SK-N-SH (cell line): ENCODE measurements around the gene C10orf90.

ENCODE experiments used
- CHD2 ChIP-seq: fragments of 150-350 bp; IDR thresholded peaks from 2 replicates; pipeline ENCODE4 v1.6.1; 2018; ENCODE audit warnings: low read length; ENCODE audit not compliant: partially characterized antibody
- CTCF ChIP-seq: fragments of 200-600 bp; sonication (generic); IDR thresholded peaks from 2 replicates; pipeline ENCODE4 v1.6.1; 2017; ENCODE audit warnings: antibody characterized with exemption, mild to moderate bottlenecking, moderate library complexity
- EP300 ChIP-seq, 2 experiments: IDR thresholded peaks; 2 replicates each; pipeline versions ENCODE4 v1.4.0 to v1.6.1; 2012; ENCODE audit warnings: borderline replicate concordance in 1 of 2, low read depth in 1 of 2, low read length in 1 of 2
- EZH2phosphoT487 ChIP-seq: fragments of 200-600 bp; sonication (generic); IDR thresholded peaks from 2 replicates; pipeline ENCODE4 v1.6.1; 2017; ENCODE audit warnings: low read depth, mixed run types, mild to moderate bottlenecking, antibody characterized with exemption, moderate library complexity, borderline replicate concordance
- GABPA ChIP-seq: IDR thresholded peaks from 2 replicates; pipeline ENCODE4 v1.4.0; 2012; ENCODE audit warnings: low read depth, mild to moderate bottlenecking
- GATA2 ChIP-seq: sonication (generic); formaldehyde crosslinking; IDR thresholded peaks from 2 replicates; pipeline ENCODE4 v1.5.0; 2020; ENCODE audit warnings: mild to moderate bottlenecking, missing genetic modification reagents
- MXI1 ChIP-seq: IDR thresholded peaks from 2 replicates; pipeline ENCODE4 v1.6.1; 2012; ENCODE audit warnings: mild to moderate bottlenecking, low read depth, low read length, improper control_type of control experiment
- NFIC ChIP-seq: IDR thresholded peaks from 2 replicates; pipeline ENCODE4 v1.4.0; 2012; ENCODE audit warnings: borderline replicate concordance
- PBX3 ChIP-seq: IDR thresholded peaks from 2 replicates; pipeline ENCODE4; 2012
- POLR2AphosphoS5 ChIP-seq: IDR thresholded peaks from 2 replicates; pipeline ENCODE4 v1.6.1; 2012; ENCODE audit warnings: low read depth, low read length
- SIN3A ChIP-seq: IDR thresholded peaks from 2 replicates; pipeline ENCODE4 v1.6.1; 2012; ENCODE audit warnings: low read depth, mild to moderate bottlenecking, low read length, moderate library complexity, borderline replicate concordance
- SMC3 ChIP-seq: IDR thresholded peaks from 2 replicates; pipeline ENCODE4 v1.6.1; 2012; ENCODE audit warnings: low read depth, low read length, improper control_type of control experiment

DNA sequence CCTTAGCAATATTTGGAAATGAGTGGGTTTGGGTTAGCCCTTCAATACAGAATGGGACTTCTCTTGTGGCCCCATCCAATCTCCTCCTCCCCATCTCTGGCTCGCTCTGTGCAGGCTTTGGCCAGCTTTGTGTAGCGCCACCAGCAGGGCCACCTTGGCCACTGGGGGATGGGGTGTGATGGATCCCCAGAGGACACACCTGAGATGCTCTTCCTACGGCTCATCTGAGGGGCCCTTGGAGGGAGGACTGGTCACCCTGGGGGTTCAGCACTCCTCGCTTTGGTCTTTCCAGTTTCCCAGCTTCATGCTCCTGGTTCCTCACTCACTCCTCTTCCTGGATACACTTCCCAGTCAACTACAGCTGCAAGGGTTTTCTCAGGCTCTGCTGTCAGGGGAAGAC lies 15.3 kb upstream of the C10orf90 start:
- TF ChIP-seq MXI1: no peak
- TF ChIP-seq GATA2 (CRISPR knock-in tag): no peak
- TF ChIP-seq CTCF: no peak
- no peak for TF ChIP-seq SMC3
- TF ChIP-seq PBX3: no peak
- no peak for TF ChIP-seq GABPA
- TF ChIP-seq SIN3A: no peak
- TF ChIP-seq CHD2: no peak
- no peak for TF ChIP-seq EZH2phosphoT487
- no peak for TF ChIP-seq EP300 (IDR thresholded peaks at IDR 0.05; ENCODE audit: borderline replicate concordance in 1 of 2, low read depth in 1 of 2, low read length in 1 of 2)
- TF ChIP-seq POLR2AphosphoS5: no peak
- no peak for TF ChIP-seq NFIC
